RPMI8226 (cell line): ENCODE results near the gene IL2.
A peak's percentile ranks its signal among the peaks of the same experiment; 100 is the strongest.

Source experiments
- DNase-seq: peaks from one replicate; pipeline ENCODE4 v3.0.0-alpha.2; 2015

IL2 gene

DNA sequence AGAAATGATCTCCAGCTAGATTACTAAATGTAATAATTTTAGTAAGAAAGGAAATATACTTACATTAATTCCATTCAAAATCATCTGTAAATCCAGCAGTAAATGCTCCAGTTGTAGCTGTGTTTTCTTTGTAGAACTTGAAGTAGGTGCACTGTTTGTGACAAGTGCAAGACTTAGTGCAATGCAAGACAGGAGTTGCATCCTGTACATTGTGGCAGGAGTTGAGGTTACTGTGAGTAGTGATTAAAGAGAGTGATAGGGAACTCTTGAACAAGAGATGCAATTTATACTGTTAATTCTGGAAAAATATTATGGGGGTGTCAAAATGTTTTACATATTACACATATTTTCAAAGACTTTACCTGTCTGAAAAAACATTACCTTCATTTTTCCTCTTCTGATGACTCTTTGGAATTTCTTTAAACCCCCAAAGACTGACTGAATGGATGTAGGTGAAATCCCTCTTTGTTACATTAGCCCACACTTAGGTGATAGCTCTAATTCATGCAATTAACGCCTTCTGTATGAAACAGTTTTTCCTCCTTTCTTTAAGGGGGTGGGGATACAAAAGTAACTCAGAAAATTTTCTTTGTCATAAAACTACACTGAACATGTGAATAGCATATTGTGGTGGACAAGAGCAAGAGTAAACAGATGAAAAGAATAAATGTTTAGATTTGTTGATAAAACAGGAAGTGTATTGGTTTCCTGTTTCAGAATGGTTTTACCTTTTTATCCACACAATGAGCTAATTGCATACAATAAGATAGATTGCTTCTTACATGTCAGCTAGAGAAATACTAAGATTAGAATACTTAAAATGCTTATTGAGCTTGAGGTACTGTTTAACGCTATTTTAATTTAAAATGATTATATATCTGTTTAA is at the start of gene IL2:
Gene IL2, minus strand, starts transcription at position 495 of the 886 bp plus-strand sequence. Its CDS starts 285 bp downstream, at position 210.
- DNase-seq: no peak

- DNase-seq: no peak
Observed at GRCh38 chr4:122503214-122503613, 46.7 kb upstream of the IL2 start.

- DNase-seq: no peak
Observed at GRCh38 chr4:122500852-122501501, 44.5 kb upstream of the IL2 start.

DNA sequence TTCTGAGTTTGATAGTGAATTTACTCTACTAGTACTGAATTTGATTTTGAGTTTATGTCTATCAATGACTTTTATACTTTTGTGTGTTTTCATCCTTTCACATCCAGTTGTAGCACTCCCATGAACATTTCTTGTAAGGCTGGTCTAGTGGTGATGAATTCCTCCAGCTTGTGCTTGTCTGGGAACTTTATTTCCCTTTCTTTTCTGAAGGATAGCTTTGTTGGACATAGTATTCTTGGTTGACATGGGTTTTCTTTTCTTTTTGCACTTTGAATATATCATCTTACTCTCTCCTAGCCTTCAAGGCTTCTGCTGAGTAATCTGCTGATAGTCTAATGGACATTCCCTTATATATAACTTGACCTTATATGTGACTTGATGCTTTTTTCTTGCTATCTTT is 32.5 kb upstream of the IL2 start:
- DNase-seq: no peak

GRCh38 chr4:122483481-122483880 is 27.0 kb upstream of the IL2 start:
- no peak for DNase-seq

DNA sequence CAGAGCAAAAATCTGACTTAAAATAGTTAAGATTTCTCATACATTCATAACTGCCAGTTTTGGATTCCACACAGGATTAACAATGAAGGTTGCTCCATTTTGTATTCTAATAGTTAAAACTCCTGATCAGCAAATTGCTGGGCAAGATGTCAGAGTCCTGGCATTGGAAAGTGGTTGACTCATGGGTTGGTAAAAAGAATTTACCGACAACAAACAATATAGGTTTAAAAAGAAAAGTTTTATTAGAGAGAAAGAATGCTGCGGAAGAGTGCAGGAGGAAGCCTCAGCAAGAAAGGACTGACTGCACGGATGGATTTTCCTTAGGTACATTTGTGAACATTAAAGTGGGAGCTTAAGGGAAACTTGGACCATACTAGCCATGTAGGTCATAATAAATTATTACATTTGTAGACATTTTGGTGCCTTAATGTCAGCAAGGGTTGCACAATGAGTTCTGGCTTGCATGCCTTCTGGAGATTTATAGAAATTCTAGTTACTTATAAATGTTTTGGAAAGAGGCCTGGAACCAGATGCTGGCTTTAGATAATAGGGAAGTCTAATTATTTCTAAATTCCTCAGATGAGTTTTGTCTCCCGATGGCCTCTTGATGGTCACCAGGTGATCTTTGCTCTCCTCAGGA is 25.4 kb upstream of the IL2 start:
- DNase-seq: no peak

GRCh38 chr4:122480655-122481487 is 24.3 kb upstream of the IL2 start:
- no peak for DNase-seq

DNA sequence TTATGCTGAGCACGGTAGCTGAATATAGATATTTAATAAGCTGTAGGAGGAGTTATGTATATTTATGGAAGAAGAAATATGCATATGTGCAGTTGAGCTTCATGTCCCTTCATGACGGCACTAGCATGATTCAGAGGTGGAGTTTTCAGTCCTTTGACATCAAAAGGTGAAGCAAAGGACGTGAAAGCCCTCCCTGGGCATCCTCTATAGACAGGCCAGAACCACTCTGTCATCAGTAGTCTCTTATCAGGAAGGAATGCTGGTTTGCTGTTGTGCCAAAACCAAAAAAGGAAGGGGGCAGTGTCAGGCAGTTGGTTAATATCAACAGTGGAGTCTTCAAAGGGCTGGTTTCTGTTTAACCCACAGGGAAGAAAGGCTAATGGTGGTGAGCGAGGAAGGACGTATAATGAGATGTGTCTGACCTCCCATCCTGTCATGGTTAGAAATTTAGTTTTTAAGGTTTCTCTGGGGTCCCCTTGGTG is 23.5 kb upstream of the IL2 start:
- DNase-seq: no peak

DNA sequence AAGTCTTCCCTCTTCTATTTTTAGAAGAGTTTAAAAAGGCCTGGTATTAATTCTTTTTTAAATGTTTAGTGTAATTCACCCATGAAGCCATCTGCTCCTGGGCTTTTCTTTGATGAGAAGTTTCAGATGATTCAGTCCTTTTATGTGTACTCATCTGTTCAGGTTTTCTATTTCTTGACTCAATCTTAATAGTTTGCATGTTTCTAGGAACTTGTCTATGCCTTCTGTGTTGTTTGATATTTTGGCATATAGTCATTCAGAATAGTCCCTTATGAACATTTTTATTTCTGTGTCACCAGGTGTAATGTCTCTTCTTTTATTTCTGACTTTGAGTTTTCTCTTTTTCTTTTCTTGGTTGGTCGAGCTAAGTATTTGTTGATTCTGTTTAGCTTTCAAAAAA is 20.2 kb upstream of the IL2 start:
- DNase-seq: no peak

DNA sequence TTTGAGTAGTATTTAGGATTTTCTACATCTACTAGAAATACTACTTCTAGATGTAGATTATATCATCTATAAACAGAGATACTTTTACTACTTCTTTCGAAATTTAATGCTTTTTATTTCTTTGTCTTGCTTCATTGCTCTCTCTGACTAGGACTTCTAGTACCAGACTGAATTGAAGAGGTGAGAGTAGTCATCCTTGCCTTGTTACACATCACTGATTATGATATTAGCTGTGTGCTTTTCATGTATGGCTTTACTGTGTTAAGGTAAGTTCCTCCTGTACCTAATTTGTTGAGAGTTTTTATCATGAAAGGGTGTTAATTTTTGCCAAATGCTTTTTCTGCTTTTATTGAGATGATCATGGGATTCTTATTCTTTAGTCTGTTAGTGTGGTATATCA is 19.6 kb upstream of the IL2 start:
- DNase-seq: no peak

DNA sequence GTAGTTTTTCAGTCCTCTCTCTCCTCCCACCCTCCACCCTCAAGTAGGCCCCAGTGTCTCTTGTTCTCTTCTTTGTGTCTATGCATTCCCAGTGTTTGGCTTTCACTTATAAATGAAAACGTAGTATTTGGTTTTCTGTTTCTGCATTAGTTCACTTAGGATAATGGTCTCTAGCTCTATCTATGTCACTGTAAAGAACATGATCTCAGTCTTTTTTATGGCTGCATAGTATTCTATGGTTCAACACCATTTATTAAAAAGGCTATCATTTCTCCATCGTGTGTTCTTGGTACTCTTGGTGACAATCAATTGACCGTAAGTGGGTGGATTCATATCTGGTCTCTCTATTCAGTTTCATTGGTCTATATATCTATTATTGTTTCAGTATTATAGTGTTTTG is 18.7 kb upstream of the IL2 start:
- no peak for DNase-seq

- no peak for DNase-seq
Observed at GRCh38 chr4:122469457-122469856, 12.9 kb upstream of the IL2 start.

DNA sequence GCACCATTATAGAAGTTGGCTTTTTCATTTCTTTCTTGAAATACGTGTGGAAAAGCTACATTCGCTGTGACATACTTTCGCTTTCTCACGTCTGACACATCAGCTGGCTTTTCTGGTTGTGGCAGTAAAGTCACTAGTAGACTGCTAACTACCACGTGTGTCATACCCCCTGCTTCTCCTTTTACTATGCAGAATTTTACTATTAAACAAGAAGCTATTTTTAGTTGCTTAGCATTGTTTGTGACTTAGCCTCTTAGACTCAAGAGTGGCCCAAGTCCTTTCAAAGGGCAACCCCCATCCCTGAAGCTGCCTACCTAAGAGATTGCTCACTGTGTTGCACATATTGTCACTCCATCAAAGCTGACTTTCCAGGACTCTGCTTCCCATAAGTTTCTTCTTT is 2.1 kb upstream of the IL2 start:
- DNase-seq: peak; percentile 7

DNA sequence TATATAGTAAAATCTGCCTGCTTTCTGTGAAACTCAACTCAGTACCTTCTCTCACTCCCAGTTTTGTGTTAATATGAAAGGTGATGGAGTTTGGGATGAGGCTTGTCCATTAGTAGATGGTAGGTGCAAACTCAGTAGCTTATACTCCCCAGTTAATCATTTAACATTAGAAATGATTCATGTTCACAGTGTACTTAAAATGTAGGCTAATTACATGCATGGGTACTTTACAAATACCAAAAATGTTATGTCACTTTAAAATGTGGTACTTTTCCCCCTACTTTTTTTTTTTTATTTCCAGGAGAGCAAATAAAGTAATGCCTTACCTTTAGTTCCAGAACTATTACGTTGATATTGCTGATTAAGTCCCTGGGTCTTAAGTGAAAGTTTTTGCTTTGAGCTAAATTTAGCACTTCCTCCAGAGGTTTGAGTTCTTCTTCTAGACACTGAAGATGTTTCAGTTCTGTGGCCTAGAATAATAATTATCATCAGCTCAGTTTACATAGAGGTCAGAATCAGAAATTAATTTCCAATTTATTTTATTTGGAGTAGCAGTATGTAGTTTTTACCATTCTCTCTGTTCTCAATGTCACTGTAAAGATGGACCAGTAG is 3.0 kb downstream of the IL2 start:
- DNase-seq: no peak

DNA sequence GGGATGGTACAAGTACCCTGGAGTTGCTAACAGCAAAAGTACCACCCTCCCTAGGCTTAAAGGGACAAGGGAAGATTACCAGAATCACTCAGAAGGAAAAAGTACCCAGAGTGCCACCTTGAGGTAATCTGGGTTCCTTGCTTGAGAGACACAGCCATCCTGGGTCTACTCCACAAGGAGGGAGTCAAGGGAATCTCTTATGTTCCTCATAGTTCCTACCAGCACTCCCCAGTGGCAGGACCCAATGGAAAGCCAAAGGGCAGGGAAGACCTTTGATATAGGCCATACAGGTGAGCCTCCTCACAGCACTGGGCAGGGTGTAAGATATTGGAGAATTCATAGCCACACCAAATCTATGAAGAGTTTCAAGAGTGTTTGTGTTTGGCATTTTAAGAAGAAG is 5.7 kb downstream of the IL2 start:
- peak; percentile 3 for DNase-seq

- DNase-seq: no peak
Observed at GRCh38 chr4:122434285-122434684, 22.2 kb downstream of the IL2 start.

DNA sequence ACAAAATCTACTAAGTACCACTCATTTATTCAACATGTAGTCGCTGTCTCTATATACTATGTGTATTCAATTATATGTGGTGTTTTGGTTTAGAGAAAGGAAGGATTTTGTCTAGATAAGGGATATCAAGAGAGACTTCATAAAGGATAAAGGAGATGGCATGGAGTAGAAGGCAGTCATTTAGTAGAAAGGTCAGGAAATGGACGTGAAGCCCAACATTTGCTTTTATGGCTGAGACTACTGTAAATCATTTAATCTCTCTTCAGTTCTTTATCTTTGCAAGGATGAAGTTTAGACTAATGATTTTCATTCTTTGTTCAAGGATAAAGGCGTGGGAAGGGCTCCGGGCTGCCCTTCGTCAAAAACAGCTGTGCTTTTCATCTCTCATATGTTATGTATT is 25.2 kb downstream of the IL2 start:
- DNase-seq: no peak

DNA sequence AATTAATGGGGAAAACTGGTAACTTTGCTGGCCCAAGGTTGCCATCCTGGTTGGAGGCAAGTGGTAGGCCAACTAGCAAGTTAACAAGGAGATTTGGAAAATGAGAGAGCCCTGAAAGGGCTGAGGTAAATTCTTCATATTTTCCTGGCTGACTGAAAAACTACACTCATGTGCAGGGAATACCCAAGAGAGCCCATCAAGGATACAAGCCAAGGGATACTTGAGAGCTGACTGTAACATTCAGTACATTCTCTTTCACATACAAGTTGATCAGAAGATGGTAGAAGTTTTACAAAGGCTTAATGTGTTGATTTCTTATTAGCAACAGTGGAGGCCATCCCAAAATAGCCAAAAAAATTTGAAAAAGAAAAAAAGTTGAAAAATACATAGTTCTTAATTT is 33.3 kb downstream of the IL2 start:
- no peak for DNase-seq

- DNase-seq: no peak
Observed at GRCh38 chr4:122412547-122412946, 44.0 kb downstream of the IL2 start.

GRCh38 chr4:122403861-122404260 is 52.7 kb downstream of the IL2 start:
- no peak for DNase-seq
